ENCODE data around the gene TGM2.

- TF ChIP-seq POLR2A (IDR thresholded peaks at IDR 0.05; ENCODE audit: low read depth, low read length) (no peak), POLR2AphosphoS5 (IDR thresholded peaks at IDR 0.05; ENCODE audit: low read depth, low read length) (no peak), TAF1 (IDR thresholded peaks at IDR 0.05; ENCODE audit: borderline replicate concordance, low read depth, low read length) (no peak)
Measured at GRCh38 chr20:38108438-38108985, 56.6 kb downstream of the TGM2 start.
